Thoracic aorta (tissue), 2 donors: ENCODE measurements around the gene MIA2. TPM values are rescaled to one million over a fixed set of nuclear protein-coding genes. Genes with fewer than 3 reads are reported as not detected.

Source experiments
- ATAC-seq: fragments of 150-250 bp; one replicate; pipeline ENCODE4 v1.8.0; 2017; ENCODE audit warnings: low read depth; ENCODE audit not compliant: insufficient number of reproducible peaks, low FRiP score
- DNase-seq: peaks from one replicate; pipeline ENCODE4 v3.0.0-alpha.2; 2020; ENCODE audit warnings: low spot score
- H3K27ac ChIP-seq, 2 donors: fragments of 200-600 bp; sonication (generic); 1 replicate in 1 of 2; 2 replicates in 1 of 2; pipeline ENCODE4 v1.5.1; 2016; ENCODE audit warnings: mild to moderate bottlenecking in 2 of 2, moderate library complexity in 2 of 2
- H3K27me3 ChIP-seq: fragments of 200-600 bp; sonication (generic); replicated peaks from 2 replicates; pipeline ENCODE4 v1.6.0; 2016; ENCODE audit warnings: mild to moderate bottlenecking; ENCODE audit not compliant: insufficient read depth
- H3K36me3 ChIP-seq: fragments of 200-600 bp; sonication (generic); one replicate; pipeline ENCODE4 v1.5.1; 2016
- H3K4me1 ChIP-seq, 2 donors: fragments of 200-600 bp; sonication (generic); 1 replicate in 1 of 2; 2 replicates in 1 of 2; pipeline versions ENCODE4 v1.5.1 to v1.6.0; 2016; ENCODE audit warnings: low read depth in 2 of 2, mild to moderate bottlenecking in 1 of 2; ENCODE audit not compliant: control insufficient read depth in 1 of 2
- H3K4me3 ChIP-seq: fragments of 200-600 bp; sonication (generic); 2 replicates; pipeline ENCODE4 v1.5.1; 2016; ENCODE audit warnings: mild to moderate bottlenecking
- H3K9me3 ChIP-seq: fragments of 200-600 bp; sonication (generic); 2 replicates; pipeline ENCODE4 v1.5.1; 2016
- CTCF ChIP-seq: fragments of 200-600 bp; sonication (generic); IDR thresholded peaks from one replicate; pipeline ENCODE4 v1.5.1; 2019; ENCODE audit warnings: antibody characterized with exemption
- total RNA-seq, 2 donors: library from RNA; depleted of rRNA; stranded (reverse); fragments of >200 nt; gene quantifications; one replicate each; pipeline versions ENCODE4 v1.1.0 to v1.2.3, GENCODE V29; 2016

The MIA2 gene
- total RNA-seq, 2 donors from 2014 or later: 19.0 to 28.2 TPM

GRCh38 chr14:39395555-39396254 is 162.0 kb downstream of the MIA2 start:
- Histone ChIP-seq H3K27me3 (no peaks in the 10 kb centered on the region), H3K36me3 (peaks cover 10% of the 10 kb centered on the region)
- no peak for ATAC-seq

GRCh38 chr14:39396448-39396847 is 162.7 kb downstream of the MIA2 start:
- peaks cover 10% of the 10 kb centered on the region for H3K36me3 ChIP-seq
- ATAC-seq: no peak

More at GRCh38 chr14:39395555-39396254, 162.0 kb downstream of the MIA2 start:
- no peak overlapping the region for H3K27ac ChIP-seq
- H3K4me1 ChIP-seq: no peaks in the 10 kb centered on the region
- no peaks in the 10 kb centered on the region for H3K9me3 ChIP-seq
- no peak for TF ChIP-seq CTCF
- H3K4me3 ChIP-seq: no peak overlapping the region
- DNase-seq: no peak

GRCh38 chr14:39398382-39398781 is 164.7 kb downstream of the MIA2 start:
- Histone ChIP-seq H3K4me3 (no peak overlapping the region), H3K9me3 (no peaks in the 10 kb centered on the region), H3K27ac (no peak overlapping the region), H3K4me1 (no peaks in the 10 kb centered on the region), H3K27me3 (no peaks in the 10 kb centered on the region), H3K36me3 (peaks cover 7% of the 10 kb centered on the region)
- TF ChIP-seq CTCF: no peak
- ATAC-seq (no peak), DNase-seq (no peak)

More at GRCh38 chr14:39396448-39396847, 162.7 kb downstream of the MIA2 start:
- H3K27ac ChIP-seq: no peak overlapping the region
- no peaks in the 10 kb centered on the region for H3K9me3 ChIP-seq
- DNase-seq: no peak
- no peak for TF ChIP-seq CTCF
- no peak overlapping the region for H3K4me3 ChIP-seq
- H3K27me3 ChIP-seq: no peaks in the 10 kb centered on the region
- H3K4me1 ChIP-seq: no peaks in the 10 kb centered on the region

GRCh38 chr14:39406560-39406959 is 172.8 kb downstream of the MIA2 start:
- Histone ChIP-seq H3K4me3 (no peak overlapping the region), H3K36me3 (no peaks in the 10 kb centered on the region), H3K27ac (no peak overlapping the region), H3K4me1 (no peaks in the 10 kb centered on the region), H3K27me3 (no peaks in the 10 kb centered on the region), H3K9me3 (no peaks in the 10 kb centered on the region)
- ATAC-seq: no peak
- no peak for TF ChIP-seq CTCF
- no peak for DNase-seq

- Histone ChIP-seq H3K27me3 (no peaks in the 10 kb centered on the region), H3K4me3 (no peak overlapping the region), H3K36me3 (no peaks in the 10 kb centered on the region), H3K9me3 (peaks cover 15% of the 10 kb centered on the region), H3K4me1 (peaks cover 0 to 9% of the 10 kb centered on the region in 2 donors), H3K27ac (no peak overlapping the region)
- TF ChIP-seq CTCF: no peak
- no peak for DNase-seq
- no peak for ATAC-seq
These were observed 182.4 kb downstream of the MIA2 start for GRCh38 chr14:39416072-39416471.
